DND-41 (cell line): ENCODE measurements around the gene CCDC85C.

Experiments
- ATAC-seq: fragments of 200-7000 bp; cut with Tn5 transposase; 3 replicates; pipeline ENCODE4 v1.9.1; 2021; ENCODE audit warnings: low read depth; ENCODE audit not compliant: insufficient read depth
- DNase-seq: peaks from one replicate; pipeline ENCODE4 v3.0.0-alpha.2; 2020
- H2AFZ ChIP-seq: 2 replicates; pipeline ENCODE4 v1.6.0; 2012; ENCODE audit warnings: low read depth, low read length
- H3K27ac ChIP-seq: 2 replicates; pipeline ENCODE4 v1.5.1; 2012; ENCODE audit warnings: low read length, inconsistent platforms
- H3K27me3 ChIP-seq: fragments of 200-600 bp; sonication (generic); 2 replicates; pipeline ENCODE4 v1.6.0; 2012; ENCODE audit warnings: low read length, mild to moderate bottlenecking, inconsistent platforms; ENCODE audit not compliant: insufficient read depth, poor library complexity
- H3K36me3 ChIP-seq: 2 replicates; pipeline ENCODE4 v1.5.1; 2012; ENCODE audit warnings: low read length, inconsistent platforms; ENCODE audit not compliant: insufficient read depth
- H3K4me1 ChIP-seq: 2 replicates; pipeline ENCODE4 v1.5.1; 2012; ENCODE audit warnings: mild to moderate bottlenecking, low read length; ENCODE audit not compliant: insufficient read depth
- H3K4me2 ChIP-seq: 2 replicates; pipeline ENCODE4 v1.6.0; 2012; ENCODE audit warnings: mild to moderate bottlenecking, moderate library complexity, low read length, inconsistent platforms; ENCODE audit not compliant: insufficient read depth
- H3K4me3 ChIP-seq, 2 experiments: fragments of 200-600 bp in 1 of 2; shearing (Covaris generic) in 1 of 2; 2 replicates each; pipeline ENCODE4 v1.5.1; 2012 to 2016; ENCODE audit warnings: inconsistent platforms in 2 of 2, low read length in 2 of 2, mild to moderate bottlenecking in 2 of 2, low read depth in 1 of 2, moderate library complexity in 1 of 2
- H3K79me2 ChIP-seq: 2 replicates; pipeline ENCODE4 v1.6.0; 2012; ENCODE audit warnings: low read length, inconsistent platforms; ENCODE audit not compliant: insufficient read depth
- H3K9ac ChIP-seq: 2 replicates; pipeline ENCODE4 v1.6.0; 2012; ENCODE audit warnings: low read depth, mild to moderate bottlenecking, inconsistent platforms, low read length, moderate library complexity
- H3K9me3 ChIP-seq: 2 replicates; pipeline ENCODE4 v1.5.1; 2012; ENCODE audit warnings: low read length, moderate library complexity, mild to moderate bottlenecking, inconsistent platforms; ENCODE audit not compliant: insufficient read depth, severe bottlenecking
- H4K20me1 ChIP-seq: 2 replicates; pipeline ENCODE4 v1.6.0; 2012; ENCODE audit warnings: low read length; ENCODE audit not compliant: insufficient read depth
- CTCF ChIP-seq: IDR thresholded peaks from 2 replicates; pipeline ENCODE4 v1.5.1; 2012; ENCODE audit warnings: borderline replicate concordance, low read length, moderate library complexity, mild to moderate bottlenecking; ENCODE audit not compliant: poor library complexity, severe bottlenecking; ENCODE audit errors: extremely low read depth
- EZH2 ChIP-seq: IDR thresholded peaks from 3 replicates; pipeline ENCODE4 v1.6.1; 2012; ENCODE audit warnings: borderline replicate concordance, low read depth, mild to moderate bottlenecking, moderate library complexity, low read length, inconsistent platforms; ENCODE audit not compliant: severe bottlenecking

Gene CCDC85C

GRCh38 chr14:99633141-99633540 is 29.1 kb upstream of the CCDC85C start:
- no peak for ATAC-seq

GRCh38 chr14:99632410-99633035 is 28.5 kb upstream of the CCDC85C start:
- H3K27ac ChIP-seq = no peak overlapping the region
- H4K20me1 ChIP-seq = peaks cover 9% of the 10 kb centered on the region
- DNase-seq (no peak), ATAC-seq (no peak)
- no peak overlapping the region for H3K4me3 ChIP-seq
- H3K36me3 ChIP-seq = no peaks in the 10 kb centered on the region
- no peaks in the 10 kb centered on the region for H3K27me3 ChIP-seq
- H2AFZ ChIP-seq = no peak overlapping the region
- H3K9me3 ChIP-seq = no peaks in the 10 kb centered on the region
- TF ChIP-seq CTCF (no peak), EZH2 (no peak)
- no peak overlapping the region for H3K4me2 ChIP-seq
- H3K4me1 ChIP-seq = peaks cover 6% of the 10 kb centered on the region
- no peak overlapping the region for H3K9ac ChIP-seq
- H3K79me2 ChIP-seq = no peaks in the 10 kb centered on the region

More at GRCh38 chr14:99633141-99633540, 29.1 kb upstream of the CCDC85C start:
- no peak for DNase-seq
- Histone ChIP-seq H3K9ac (no peak overlapping the region), H3K9me3 (no peaks in the 10 kb centered on the region), H4K20me1 (peaks cover 7% of the 10 kb centered on the region), H2AFZ (no peak overlapping the region), H3K27me3 (no peaks in the 10 kb centered on the region), H3K4me3 (no peak overlapping the region), H3K27ac (no peak overlapping the region), H3K79me2 (no peaks in the 10 kb centered on the region), H3K4me2 (no peak overlapping the region), H3K4me1 (peaks cover 6% of the 10 kb centered on the region), H3K36me3 (no peaks in the 10 kb centered on the region)
- no peak for TF ChIP-seq EZH2
- no peak for TF ChIP-seq CTCF

GRCh38 chr14:99630202-99630601 is 26.2 kb upstream of the CCDC85C start:
- Histone ChIP-seq H2AFZ (no peak overlapping the region), H3K9ac (no peak overlapping the region), H3K27me3 (no peaks in the 10 kb centered on the region), H4K20me1 (peaks cover 19% of the 10 kb centered on the region), H3K4me2 (no peak overlapping the region), H3K27ac (no peak overlapping the region), H3K36me3 (no peaks in the 10 kb centered on the region), H3K9me3 (no peaks in the 10 kb centered on the region), H3K4me1 (peaks cover 6% of the 10 kb centered on the region), H3K4me3 (no peak overlapping the region), H3K79me2 (no peaks in the 10 kb centered on the region)
- DNase-seq (no peak), ATAC-seq (no peak)
- TF ChIP-seq EZH2 (no peak), CTCF (no peak)
